GM20000 (cell line): ENCODE data around the gene ANTXR1.

Experiments
- DNase-seq: peaks from one replicate; pipeline ENCODE4 v3.0.0; 2012; ENCODE audit warnings: low spot score
- CTCF ChIP-seq: IDR thresholded peaks from 2 replicates; pipeline ENCODE4 v1.5.1; 2012; ENCODE audit warnings: mild to moderate bottlenecking, control low read depth; ENCODE audit errors: extremely low read depth, missing control alignments

ANTXR1 gene

GRCh38 chr2:68974251-68974650 is 38.7 kb upstream of the ANTXR1 start, which contains the start of gene GKN1:
GKN1 (plus strand) TSS chr2:68974636; CDS start chr2:68974678, 42 bp downstream.
- no peak for DNase-seq
- TF ChIP-seq CTCF: no peak

DNA sequence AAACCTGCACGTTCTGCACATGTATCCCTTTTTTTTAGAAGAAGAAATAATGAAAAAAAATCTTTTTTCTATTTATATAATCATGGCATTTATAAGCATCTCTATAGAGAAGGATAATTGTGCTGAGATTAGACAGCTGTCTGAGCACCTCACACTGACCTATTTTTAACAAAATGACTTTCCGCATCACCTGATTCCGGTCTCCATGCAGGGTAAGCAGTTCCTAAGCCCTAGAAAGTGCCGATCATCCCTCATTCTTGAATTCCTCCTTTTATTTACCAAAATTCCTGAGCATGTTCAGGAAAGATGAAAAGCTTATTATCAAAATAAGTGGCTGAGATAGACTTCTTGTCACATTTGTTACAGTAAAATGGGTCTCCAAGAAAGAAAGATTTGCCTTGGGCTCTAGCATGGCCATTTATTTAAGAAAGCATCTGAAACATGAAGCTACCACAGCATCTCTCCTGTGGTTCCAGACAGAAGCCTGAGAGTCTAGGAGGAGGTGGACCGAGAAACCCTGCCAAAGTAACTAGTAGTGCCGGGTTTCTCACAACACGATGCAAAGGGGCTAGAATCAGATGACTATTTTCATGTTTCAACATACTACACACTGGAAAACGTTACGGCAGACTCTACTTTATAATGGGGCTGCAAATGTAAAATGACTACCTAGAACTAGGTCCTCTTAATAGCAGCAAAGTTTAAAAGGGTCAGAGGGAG is 37.9 kb upstream of the ANTXR1 start:
- DNase-seq: no peak
- TF ChIP-seq CTCF: no peak

GRCh38 chr2:68975844-68976243 is 37.1 kb upstream of the ANTXR1 start:
- no peak for DNase-seq
- no peak for TF ChIP-seq CTCF

DNA sequence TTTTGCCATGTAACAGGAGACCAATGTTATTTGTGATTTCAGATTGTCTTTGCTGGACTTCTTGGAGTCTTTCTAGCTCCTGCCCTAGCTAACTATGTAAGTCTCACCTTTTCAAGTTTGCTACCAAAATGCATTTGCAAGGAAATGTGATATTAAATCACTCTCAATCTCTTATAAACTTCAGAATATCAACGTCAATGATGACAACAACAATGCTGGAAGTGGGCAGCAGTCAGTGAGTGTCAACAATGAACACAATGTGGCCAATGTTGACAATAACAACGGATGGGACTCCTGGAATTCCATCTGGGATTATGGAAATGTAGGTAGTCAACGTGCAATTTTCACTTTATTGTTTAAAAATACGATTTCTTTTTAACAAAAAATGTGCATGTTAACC is 35.5 kb upstream of the ANTXR1 start:
- DNase-seq: no peak
- TF ChIP-seq CTCF: no peak

- no peak for DNase-seq
- no peak for TF ChIP-seq CTCF
Measured at GRCh38 chr2:68978098-68978497, 34.9 kb upstream of the ANTXR1 start.

DNA sequence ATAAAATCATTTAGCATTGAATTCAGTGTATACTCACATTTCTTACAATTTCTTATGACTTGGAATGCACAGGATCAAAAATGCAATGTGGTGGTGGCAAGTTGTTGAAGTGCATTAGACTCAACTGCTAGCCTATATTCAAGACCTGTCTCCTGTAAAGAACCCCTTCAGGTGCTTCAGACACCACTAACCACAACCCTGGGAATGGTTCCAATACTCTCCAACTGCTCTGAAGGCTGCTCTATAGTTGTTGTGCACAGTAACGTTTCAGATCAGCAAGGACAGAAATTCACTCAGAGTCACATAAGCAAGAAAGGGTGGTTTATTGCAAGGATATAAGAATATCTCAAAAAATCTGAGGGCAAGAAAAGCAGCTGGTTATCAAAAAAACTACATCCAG is 32.0 kb upstream of the ANTXR1 start:
- no peak for TF ChIP-seq CTCF

DNA sequence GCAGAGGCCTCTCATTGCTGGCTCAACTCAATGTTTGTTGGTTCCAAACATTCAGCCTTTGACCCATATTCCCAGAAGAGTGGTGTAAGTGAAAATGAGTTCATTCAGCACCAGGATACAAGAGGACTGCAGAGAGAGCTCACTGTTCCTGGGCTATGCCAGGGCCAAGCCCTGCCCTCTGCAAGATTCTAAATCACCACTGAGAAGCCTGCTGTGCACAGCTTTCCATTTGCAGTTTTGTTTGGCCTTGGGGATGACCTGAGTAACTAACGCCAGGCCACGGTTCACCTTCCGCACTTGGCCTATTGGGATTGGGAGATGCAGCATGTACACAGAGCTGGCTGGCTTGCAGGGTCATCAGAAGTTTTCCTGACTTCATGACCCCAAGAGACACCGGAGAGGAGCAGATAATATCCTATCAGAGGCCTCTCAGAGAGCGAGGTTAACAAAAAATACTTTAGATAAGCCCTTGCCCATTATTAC is 25.9 kb upstream of the ANTXR1 start:
- no peak for TF ChIP-seq CTCF

More for the DNA sequence above, 32.0 kb upstream of the ANTXR1 start:
- no peak for DNase-seq

More for the DNA sequence above, 25.9 kb upstream of the ANTXR1 start:
- no peak for DNase-seq
